GM23338 (cell line): ENCODE results near the gene LNX2. TPM values are rescaled to one million over a fixed set of nuclear protein-coding genes. Genes with fewer than 3 reads are reported as not detected.

ENCODE experiments used
- ATAC-seq: fragments of 200-7000 bp; cut with Tn5 transposase; 3 replicates; pipeline ENCODE4 v1.9.1; 2020
- DNase-seq: peaks from one replicate; pipeline ENCODE4 v3.0.0-alpha.2; 2015; ENCODE audit warnings: low spot score
- H2AFZ ChIP-seq: fragments of 200-600 bp; sonication (generic); 2 replicates; pipeline ENCODE4 v1.8.0; 2016; ENCODE audit warnings: antibody characterized with exemption, mild to moderate bottlenecking, moderate library complexity
- H3F3A ChIP-seq: fragments of 200-600 bp; sonication (generic); replicated peaks from 2 replicates; pipeline ENCODE4 v1.8.0; 2017; ENCODE audit warnings: antibody characterized with exemption, mixed run types, low read depth
- H3K27ac ChIP-seq: fragments of 200-600 bp; sonication (generic); 2 replicates; pipeline ENCODE4 v1.6.1; 2016; ENCODE audit warnings: low read depth
- H3K27me3 ChIP-seq: fragments of 200-600 bp; sonication (generic); 2 replicates; pipeline ENCODE4 v1.8.0; 2016; ENCODE audit warnings: mild to moderate bottlenecking, mixed run types, moderate library complexity; ENCODE audit not compliant: insufficient read depth
- H3K36me3 ChIP-seq: fragments of 200-600 bp; sonication (generic); 2 replicates; pipeline ENCODE4 v1.8.0; 2016; ENCODE audit warnings: mild to moderate bottlenecking; ENCODE audit not compliant: insufficient read depth
- H3K4me1 ChIP-seq: fragments of 200-600 bp; sonication (generic); 2 replicates; pipeline ENCODE4 v1.8.0; 2016; ENCODE audit warnings: mild to moderate bottlenecking, moderate library complexity; ENCODE audit not compliant: insufficient read depth
- H3K4me2 ChIP-seq: fragments of 200-600 bp; sonication (generic); 2 replicates; pipeline ENCODE4 v1.7.1; 2017; ENCODE audit warnings: mixed run types
- H3K4me3 ChIP-seq: fragments of 200-600 bp; sonication (generic); 2 replicates; pipeline ENCODE4 v1.6.1; 2016; ENCODE audit warnings: mixed run types
- H3K79me2 ChIP-seq: fragments of 200-600 bp; sonication (generic); replicated peaks from 2 replicates; pipeline ENCODE4 v1.8.0; 2017; ENCODE audit warnings: mild to moderate bottlenecking; ENCODE audit not compliant: insufficient read depth
- H3K9me2 ChIP-seq: fragments of 200-600 bp; sonication (generic); 2 replicates; pipeline ENCODE4 v1.8.0; 2017; ENCODE audit not compliant: insufficient read depth
- H4K20me1 ChIP-seq: fragments of 200-600 bp; sonication (generic); replicated peaks from 2 replicates; pipeline ENCODE4 v1.8.0; 2017; ENCODE audit warnings: mild to moderate bottlenecking; ENCODE audit not compliant: insufficient read depth
- H3K27ac Mint-ChIP-seq: 2 replicates; pipeline ENCODE4 v1.8.0; 2020; ENCODE audit warnings: inconsistent platforms, mild to moderate bottlenecking, moderate library complexity, mixed read lengths
- H3K27me3 Mint-ChIP-seq: 3 replicates; pipeline ENCODE4 v1.8.0; 2022; ENCODE audit warnings: low read depth, mild to moderate bottlenecking, moderate library complexity, mixed read lengths, inconsistent platforms; ENCODE audit not compliant: insufficient read depth, poor library complexity
- H3K36me3 Mint-ChIP-seq: 3 replicates; pipeline ENCODE4 v1.8.0; 2021; ENCODE audit warnings: low read depth, mild to moderate bottlenecking, inconsistent platforms, moderate library complexity, mixed read lengths
- H3K4me1 Mint-ChIP-seq: 3 replicates; pipeline ENCODE4 v1.8.0; 2020; ENCODE audit warnings: mild to moderate bottlenecking, inconsistent platforms, mixed read lengths
- H3K4me3 Mint-ChIP-seq: 3 replicates; pipeline ENCODE4 v1.8.0; 2021; ENCODE audit warnings: moderate library complexity, mild to moderate bottlenecking, inconsistent platforms, mixed read lengths
- H3K9me3 Mint-ChIP-seq: 3 replicates; pipeline ENCODE4 v1.8.0; 2020; ENCODE audit warnings: moderate library complexity, mild to moderate bottlenecking, inconsistent platforms, mixed read lengths
- CREB1 ChIP-seq: fragments of 250-450 bp; sonication (Bioruptor Pico); IDR thresholded peaks from 2 replicates; pipeline ENCODE4 v1.5.0; 2020; ENCODE audit warnings: low read depth, mild to moderate bottlenecking, moderate library complexity
- EZH2 ChIP-seq: fragments of 200-600 bp; sonication (generic); IDR thresholded peaks from one replicate; pipeline ENCODE4 v1.8.0; 2017; ENCODE audit warnings: antibody characterized with exemption, mild to moderate bottlenecking, low read depth; ENCODE audit not compliant: unreplicated experiment
- EZH2phosphoT487 ChIP-seq: fragments of 200-600 bp; sonication (generic); IDR thresholded peaks from one replicate; pipeline ENCODE4 v1.8.1; 2018; ENCODE audit warnings: antibody characterized with exemption; ENCODE audit not compliant: unreplicated experiment
- JUNB ChIP-seq: IDR thresholded peaks from one replicate; pipeline ENCODE4 v1.6.1; 2016; ENCODE audit warnings: antibody characterized with exemption; ENCODE audit not compliant: unreplicated experiment
- NANOG ChIP-seq: IDR thresholded peaks from 2 replicates; pipeline ENCODE4 v1.6.1; 2016; ENCODE audit warnings: antibody characterized with exemption, borderline replicate concordance
- POLR2AphosphoS5 ChIP-seq: IDR thresholded peaks from 2 replicates; pipeline ENCODE4 v1.6.1; 2016; ENCODE audit warnings: antibody characterized with exemption, low read depth
- STAT1 ChIP-seq: IDR thresholded peaks from one replicate; pipeline ENCODE4 v1.6.1; 2016; ENCODE audit warnings: antibody characterized with exemption; ENCODE audit not compliant: unreplicated experiment
- ZNF114 ChIP-seq: fragments of 250-450 bp; sonication (Bioruptor Pico); IDR thresholded peaks from 2 replicates; pipeline ENCODE4 v1.5.0; 2020; ENCODE audit warnings: mild to moderate bottlenecking, moderate library complexity
- ZNF331 ChIP-seq: fragments of 250-450 bp; sonication (Bioruptor Pico); IDR thresholded peaks from 2 replicates; pipeline ENCODE4 v1.5.0; 2020; ENCODE audit warnings: low read depth, mild to moderate bottlenecking, moderate library complexity
- polyA plus RNA-seq: library from polyadenylated mRNA; unstranded; fragments of >200 nt; fragmentation: Nextera tagmentation; extraction: Ambion mirVana; gene quantifications from 2 replicates; pipeline ENCODE4 v1.2.1, GENCODE V29; 2016
- total RNA-seq: library from RNA; depleted of rRNA; stranded (reverse); fragments of >200 nt; shearing (Covaris generic); gene quantifications from 2 replicates; pipeline ENCODE4 v1.2.3, GENCODE V29; 2014
- TF ChIP-seq, protein P1 (sequence below): IDR thresholded peaks from one replicate; pipeline ENCODE4 v1.6.1; 2018; ENCODE audit warnings: antibody characterized with exemption; ENCODE audit not compliant: unreplicated experiment
- TF ChIP-seq, protein P2 (sequence below), 2 experiments: fragments of 200-600 bp in 1 of 2; sonication (generic) in 1 of 2; conservative IDR thresholded peaks; 2 replicates each; pipeline versions ENCODE4 v1.5.1 to v1.6.1; 2016 to 2017; ENCODE audit warnings: antibody characterized with exemption in 2 of 2, low read depth in 2 of 2, mild to moderate bottlenecking in 2 of 2, moderate library complexity in 1 of 2
- TF ChIP-seq, protein P3 (sequence below): fragments of 250-450 bp; sonication (Bioruptor Pico); IDR thresholded peaks from 2 replicates; pipeline ENCODE4 v1.5.0; 2020; ENCODE audit warnings: mild to moderate bottlenecking, moderate library complexity
- TF ChIP-seq, protein P4 (sequence below): IDR thresholded peaks from 2 replicates; pipeline ENCODE4 v1.6.1; 2016; ENCODE audit warnings: antibody characterized with exemption

LNX2 gene
- total and polyA plus RNA-seq, 2 experiments from 2014 or later, result 3.7 to 18.0 TPM

DNA sequence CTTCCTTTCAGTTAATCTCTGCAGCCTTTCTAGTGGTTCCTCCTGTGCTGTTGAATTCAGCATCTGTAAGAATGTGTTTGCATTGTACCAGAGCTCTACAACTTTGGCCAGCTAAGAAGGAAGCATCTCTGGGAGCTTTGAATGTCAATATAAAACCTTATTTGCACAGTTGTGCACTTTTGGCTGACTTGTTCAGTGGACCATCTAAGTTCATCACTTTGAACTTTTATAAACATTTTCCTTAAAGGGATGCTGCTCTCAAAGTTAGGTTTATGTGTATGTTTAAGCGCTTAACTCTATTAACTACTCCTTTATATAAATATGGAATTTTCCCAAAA is 16.9 kb upstream of the LNX2 start:
- H3K27me3 ChIP-seq, result no peaks in the 10 kb centered on the region
- no peaks in the 10 kb centered on the region for H3K9me2 ChIP-seq
- H3K4me3 ChIP-seq, result no peak overlapping the region
- no peaks in the 10 kb centered on the region for H3F3A ChIP-seq
- H4K20me1 ChIP-seq, result peaks cover 10% of the 10 kb centered on the region; the same call in 1 of the 2 replicates
- Mint-ChIP-seq H3K9me3 (no peaks in the 10 kb centered on the region), H3K36me3 (no peaks in the 10 kb centered on the region), H3K4me1 (peaks cover 4% of the 10 kb centered on the region; the same call in 1 of the 3 replicates), H3K27ac (no peak overlapping the region), H3K4me3 (no peak overlapping the region), H3K27me3 (no peaks in the 10 kb centered on the region)
- H3K4me1 ChIP-seq, result no peaks in the 10 kb centered on the region
- no peak for DNase-seq
- H3K79me2 ChIP-seq, result peaks cover 78% of the 10 kb centered on the region
- no peak overlapping the region for H2AFZ ChIP-seq
- TF ChIP-seq, protein P1, sequence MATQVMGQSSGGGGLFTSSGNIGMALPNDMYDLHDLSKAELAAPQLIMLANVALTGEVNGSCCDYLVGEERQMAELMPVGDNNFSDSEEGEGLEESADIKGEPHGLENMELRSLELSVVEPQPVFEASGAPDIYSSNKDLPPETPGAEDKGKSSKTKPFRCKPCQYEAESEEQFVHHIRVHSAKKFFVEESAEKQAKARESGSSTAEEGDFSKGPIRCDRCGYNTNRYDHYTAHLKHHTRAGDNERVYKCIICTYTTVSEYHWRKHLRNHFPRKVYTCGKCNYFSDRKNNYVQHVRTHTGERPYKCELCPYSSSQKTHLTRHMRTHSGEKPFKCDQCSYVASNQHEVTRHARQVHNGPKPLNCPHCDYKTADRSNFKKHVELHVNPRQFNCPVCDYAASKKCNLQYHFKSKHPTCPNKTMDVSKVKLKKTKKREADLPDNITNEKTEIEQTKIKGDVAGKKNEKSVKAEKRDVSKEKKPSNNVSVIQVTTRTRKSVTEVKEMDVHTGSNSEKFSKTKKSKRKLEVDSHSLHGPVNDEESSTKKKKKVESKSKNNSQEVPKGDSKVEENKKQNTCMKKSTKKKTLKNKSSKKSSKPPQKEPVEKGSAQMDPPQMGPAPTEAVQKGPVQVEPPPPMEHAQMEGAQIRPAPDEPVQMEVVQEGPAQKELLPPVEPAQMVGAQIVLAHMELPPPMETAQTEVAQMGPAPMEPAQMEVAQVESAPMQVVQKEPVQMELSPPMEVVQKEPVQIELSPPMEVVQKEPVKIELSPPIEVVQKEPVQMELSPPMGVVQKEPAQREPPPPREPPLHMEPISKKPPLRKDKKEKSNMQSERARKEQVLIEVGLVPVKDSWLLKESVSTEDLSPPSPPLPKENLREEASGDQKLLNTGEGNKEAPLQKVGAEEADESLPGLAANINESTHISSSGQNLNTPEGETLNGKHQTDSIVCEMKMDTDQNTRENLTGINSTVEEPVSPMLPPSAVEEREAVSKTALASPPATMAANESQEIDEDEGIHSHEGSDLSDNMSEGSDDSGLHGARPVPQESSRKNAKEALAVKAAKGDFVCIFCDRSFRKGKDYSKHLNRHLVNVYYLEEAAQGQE, result no peak
- TF ChIP-seq EZH2phosphoT487 (no peak), STAT1 (no peak), NANOG (no peak), POLR2AphosphoS5 (no peak), ZNF114 (no peak), CREB1 (CRISPR knock-in tag) (no peak), EZH2 (no peak), JUNB (no peak), ZNF331 (CRISPR knock-in tag) (no peak)
- TF ChIP-seq, protein P2, sequence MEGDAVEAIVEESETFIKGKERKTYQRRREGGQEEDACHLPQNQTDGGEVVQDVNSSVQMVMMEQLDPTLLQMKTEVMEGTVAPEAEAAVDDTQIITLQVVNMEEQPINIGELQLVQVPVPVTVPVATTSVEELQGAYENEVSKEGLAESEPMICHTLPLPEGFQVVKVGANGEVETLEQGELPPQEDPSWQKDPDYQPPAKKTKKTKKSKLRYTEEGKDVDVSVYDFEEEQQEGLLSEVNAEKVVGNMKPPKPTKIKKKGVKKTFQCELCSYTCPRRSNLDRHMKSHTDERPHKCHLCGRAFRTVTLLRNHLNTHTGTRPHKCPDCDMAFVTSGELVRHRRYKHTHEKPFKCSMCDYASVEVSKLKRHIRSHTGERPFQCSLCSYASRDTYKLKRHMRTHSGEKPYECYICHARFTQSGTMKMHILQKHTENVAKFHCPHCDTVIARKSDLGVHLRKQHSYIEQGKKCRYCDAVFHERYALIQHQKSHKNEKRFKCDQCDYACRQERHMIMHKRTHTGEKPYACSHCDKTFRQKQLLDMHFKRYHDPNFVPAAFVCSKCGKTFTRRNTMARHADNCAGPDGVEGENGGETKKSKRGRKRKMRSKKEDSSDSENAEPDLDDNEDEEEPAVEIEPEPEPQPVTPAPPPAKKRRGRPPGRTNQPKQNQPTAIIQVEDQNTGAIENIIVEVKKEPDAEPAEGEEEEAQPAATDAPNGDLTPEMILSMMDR (conservative IDR thresholded peaks at IDR 0.05; ENCODE audit: low read depth in 2 of 2), result no peak
- TF ChIP-seq, protein P3, sequence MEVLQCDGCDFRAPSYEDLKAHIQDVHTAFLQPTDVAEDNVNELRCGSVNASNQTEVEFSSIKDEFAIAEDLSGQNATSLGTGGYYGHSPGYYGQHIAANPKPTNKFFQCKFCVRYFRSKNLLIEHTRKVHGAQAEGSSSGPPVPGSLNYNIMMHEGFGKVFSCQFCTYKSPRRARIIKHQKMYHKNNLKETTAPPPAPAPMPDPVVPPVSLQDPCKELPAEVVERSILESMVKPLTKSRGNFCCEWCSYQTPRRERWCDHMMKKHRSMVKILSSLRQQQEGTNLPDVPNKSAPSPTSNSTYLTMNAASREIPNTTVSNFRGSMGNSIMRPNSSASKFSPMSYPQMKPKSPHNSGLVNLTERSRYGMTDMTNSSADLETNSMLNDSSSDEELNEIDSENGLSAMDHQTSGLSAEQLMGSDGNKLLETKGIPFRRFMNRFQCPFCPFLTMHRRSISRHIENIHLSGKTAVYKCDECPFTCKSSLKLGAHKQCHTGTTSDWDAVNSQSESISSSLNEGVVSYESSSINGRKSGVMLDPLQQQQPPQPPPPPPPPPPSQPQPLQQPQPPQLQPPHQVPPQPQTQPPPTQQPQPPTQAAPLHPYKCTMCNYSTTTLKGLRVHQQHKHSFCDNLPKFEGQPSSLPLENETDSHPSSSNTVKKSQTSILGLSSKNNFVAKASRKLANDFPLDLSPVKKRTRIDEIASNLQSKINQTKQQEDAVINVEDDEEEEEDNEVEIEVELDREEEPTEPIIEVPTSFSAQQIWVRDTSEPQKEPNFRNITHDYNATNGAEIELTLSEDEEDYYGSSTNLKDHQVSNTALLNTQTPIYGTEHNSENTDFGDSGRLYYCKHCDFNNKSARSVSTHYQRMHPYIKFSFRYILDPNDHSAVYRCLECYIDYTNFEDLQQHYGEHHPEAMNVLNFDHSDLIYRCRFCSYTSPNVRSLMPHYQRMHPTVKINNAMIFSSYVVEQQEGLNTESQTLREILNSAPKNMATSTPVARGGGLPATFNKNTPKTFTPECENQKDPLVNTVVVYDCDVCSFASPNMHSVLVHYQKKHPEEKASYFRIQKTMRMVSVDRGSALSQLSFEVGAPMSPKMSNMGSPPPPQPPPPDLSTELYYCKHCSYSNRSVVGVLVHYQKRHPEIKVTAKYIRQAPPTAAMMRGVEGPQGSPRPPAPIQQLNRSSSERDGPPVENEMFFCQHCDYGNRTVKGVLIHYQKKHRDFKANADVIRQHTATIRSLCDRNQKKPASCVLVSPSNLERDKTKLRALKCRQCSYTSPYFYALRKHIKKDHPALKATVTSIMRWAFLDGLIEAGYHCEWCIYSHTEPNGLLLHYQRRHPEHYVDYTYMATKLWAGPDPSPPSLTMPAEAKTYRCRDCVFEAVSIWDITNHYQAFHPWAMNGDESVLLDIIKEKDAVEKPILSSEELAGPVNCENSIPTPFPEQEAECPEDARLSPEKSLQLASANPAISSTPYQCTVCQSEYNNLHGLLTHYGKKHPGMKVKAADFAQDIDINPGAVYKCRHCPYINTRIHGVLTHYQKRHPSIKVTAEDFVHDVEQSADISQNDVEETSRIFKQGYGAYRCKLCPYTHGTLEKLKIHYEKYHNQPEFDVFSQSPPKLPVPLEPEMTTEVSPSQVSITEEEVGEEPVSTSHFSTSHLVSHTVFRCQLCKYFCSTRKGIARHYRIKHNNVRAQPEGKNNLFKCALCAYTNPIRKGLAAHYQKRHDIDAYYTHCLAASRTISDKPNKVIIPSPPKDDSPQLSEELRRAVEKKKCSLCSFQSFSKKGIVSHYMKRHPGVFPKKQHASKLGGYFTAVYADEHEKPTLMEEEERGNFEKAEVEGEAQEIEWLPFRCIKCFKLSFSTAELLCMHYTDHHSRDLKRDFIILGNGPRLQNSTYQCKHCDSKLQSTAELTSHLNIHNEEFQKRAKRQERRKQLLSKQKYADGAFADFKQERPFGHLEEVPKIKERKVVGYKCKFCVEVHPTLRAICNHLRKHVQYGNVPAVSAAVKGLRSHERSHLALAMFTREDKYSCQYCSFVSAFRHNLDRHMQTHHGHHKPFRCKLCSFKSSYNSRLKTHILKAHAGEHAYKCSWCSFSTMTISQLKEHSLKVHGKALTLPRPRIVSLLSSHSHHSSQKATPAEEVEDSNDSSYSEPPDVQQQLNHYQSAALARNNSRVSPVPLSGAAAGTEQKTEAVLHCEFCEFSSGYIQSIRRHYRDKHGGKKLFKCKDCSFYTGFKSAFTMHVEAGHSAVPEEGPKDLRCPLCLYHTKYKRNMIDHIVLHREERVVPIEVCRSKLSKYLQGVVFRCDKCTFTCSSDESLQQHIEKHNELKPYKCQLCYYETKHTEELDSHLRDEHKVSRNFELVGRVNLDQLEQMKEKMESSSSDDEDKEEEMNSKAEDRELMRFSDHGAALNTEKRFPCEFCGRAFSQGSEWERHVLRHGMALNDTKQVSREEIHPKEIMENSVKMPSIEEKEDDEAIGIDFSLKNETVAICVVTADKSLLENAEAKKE (CRISPR knock-in tag), result no peak
- TF ChIP-seq, protein P4, sequence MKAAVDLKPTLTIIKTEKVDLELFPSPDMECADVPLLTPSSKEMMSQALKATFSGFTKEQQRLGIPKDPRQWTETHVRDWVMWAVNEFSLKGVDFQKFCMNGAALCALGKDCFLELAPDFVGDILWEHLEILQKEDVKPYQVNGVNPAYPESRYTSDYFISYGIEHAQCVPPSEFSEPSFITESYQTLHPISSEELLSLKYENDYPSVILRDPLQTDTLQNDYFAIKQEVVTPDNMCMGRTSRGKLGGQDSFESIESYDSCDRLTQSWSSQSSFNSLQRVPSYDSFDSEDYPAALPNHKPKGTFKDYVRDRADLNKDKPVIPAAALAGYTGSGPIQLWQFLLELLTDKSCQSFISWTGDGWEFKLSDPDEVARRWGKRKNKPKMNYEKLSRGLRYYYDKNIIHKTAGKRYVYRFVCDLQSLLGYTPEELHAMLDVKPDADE, result no peak
- no peak for ATAC-seq
- H3K4me2 ChIP-seq, result no peak overlapping the region
- no peaks in the 10 kb centered on the region for H3K36me3 ChIP-seq
- H3K27ac ChIP-seq, result no peak overlapping the region
